ENCODE data around the gene TFEB.

Gene TFEB

GRCh38 chr6:41687501-41688175 lies 47.8 kb downstream of the TFEB start:
- DNase-seq, result no peak

- no peak for DNase-seq
These were observed 49.6 kb downstream of the TFEB start for GRCh38 chr6:41685641-41686380.

DNA sequence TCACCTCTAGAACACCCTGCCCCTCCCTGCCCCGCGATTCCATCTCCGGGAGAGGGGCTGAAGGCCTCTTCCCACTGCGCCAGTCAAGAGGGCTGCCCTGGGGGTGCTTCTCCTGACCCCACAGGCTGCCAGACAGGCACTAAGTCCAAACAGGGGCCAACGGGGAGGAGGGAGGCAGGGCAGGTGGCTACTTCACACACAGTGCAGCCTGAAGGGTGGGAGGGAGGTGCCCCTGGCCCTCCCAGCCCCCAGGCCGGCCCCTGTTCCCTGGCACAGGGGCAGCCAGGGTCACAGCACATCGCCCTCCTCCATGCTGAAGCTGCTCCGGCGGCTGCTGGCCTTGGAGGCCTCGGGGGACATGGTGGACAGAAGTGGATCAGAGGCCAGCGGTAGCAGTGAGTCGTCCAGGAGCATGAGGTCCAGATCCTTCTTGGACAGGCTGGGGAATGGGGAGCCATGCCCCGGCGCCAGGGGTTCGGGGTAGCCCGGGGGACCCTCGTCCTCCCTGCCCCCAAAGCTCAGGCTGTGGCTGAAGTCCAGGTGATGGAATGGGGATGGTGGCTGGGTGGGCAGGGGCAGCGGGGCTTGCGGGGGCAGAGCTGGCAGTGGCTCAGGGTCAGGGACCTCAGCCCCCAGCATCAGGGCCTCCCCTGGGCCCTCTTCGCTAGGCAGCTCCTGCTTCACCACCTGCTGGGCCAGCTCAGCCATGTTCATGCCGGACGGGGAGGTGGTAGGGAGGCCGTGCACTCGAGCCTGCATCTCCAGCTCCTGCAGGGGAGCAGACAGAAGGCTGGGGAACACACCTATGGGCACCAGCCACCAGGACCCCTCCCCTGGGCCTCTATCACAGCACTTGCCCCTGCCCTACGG lies 50.9 kb downstream of the TFEB start:
- no peak for DNase-seq

GRCh38 chr6:41683523-41684310 lies 51.7 kb downstream of the TFEB start:
- DNase-seq, result peak; percentile 76

DNA sequence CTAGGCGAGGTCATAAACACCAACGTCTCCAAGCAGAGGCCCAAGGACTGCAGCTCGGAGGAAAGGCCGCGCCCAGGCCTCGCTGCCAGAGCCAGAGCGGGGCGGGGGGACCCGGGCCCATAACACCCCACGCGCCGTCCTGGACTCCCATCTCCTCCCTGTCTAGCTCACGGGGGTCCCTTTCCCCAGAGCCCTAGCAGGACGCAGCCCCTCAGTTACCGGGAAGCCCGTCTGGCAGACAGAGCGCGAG lies 52.2 kb downstream of the TFEB start:
- no peak for DNase-seq

GRCh38 chr6:41682497-41683272 lies 52.7 kb downstream of the TFEB start:
- no peak for DNase-seq

GRCh38 chr6:41682056-41682477 lies 53.3 kb downstream of the TFEB start:
- peak; percentile 63 for DNase-seq

DNA sequence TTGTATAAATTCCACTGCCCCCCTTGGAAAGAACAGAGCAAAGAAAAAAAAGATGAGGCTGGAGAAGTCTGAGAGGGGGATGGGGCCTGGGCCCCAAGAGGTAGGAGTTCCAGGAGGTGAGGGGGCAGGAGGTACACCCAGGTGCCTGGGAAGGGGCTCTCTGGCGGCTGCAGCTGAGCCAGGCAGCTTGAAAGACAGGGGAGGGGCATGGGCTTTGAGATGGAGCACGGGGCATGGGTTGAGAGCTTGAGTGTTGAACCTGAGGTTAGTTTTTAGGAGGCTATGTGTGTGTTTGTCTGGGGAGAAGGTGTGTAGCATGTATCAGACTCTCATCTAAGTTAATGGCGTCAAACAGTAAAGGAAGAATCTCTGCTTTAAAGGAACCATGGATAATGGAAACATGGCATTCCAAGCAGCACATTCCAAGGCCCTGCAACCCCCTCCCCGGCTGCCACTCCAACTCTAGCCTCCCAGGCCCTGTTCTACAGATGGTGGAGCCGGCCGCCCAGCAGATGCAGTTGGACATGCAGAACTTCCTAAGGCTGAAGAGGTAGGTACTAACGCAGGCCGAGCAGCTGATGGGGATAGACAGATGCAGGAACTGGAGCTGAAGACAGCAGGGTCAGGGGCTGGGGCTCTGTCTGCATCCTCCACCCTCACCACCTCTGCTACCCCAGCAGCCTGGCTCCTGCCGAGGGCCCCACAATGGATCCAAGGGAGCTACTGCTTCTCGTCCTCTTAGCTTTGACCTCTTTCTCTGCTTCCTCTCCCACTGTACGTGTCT lies 55.0 kb downstream of the TFEB start:
- DNase-seq, result no peak

- no peak for DNase-seq
These were observed 55.7 kb downstream of the TFEB start for GRCh38 chr6:41679696-41680095.

- DNase-seq, result no peak
These were observed 56.8 kb downstream of the TFEB start for GRCh38 chr6:41678511-41679084.

- no peak for DNase-seq
These were observed 58.1 kb downstream of the TFEB start for GRCh38 chr6:41677124-41677921.

GRCh38 chr6:41676431-41676830 lies 59.0 kb downstream of the TFEB start:
- DNase-seq, result no peak

DNA sequence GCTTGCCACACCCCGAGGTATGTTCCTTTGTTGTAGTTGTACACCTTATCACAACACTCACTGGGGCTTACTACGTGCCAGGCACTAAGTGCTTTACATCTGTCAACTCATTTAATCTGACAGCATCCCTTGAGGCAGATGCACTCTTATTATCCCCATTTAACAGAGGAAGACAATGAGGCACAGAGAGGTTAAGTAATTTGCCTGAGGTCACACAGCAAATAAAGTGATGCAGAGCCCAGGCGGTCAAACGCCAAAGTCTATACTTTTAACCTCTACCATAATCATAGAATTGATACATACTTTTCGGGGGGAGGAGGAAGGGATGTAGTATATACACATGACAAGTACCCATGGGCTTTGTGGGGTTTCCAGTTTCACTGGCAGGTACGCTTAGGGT lies 59.4 kb downstream of the TFEB start:
- no peak for DNase-seq

GRCh38 chr6:41675176-41675775 lies 60.1 kb downstream of the TFEB start:
- no peak for DNase-seq

- DNase-seq, result no peak
These were observed 61.0 kb downstream of the TFEB start for GRCh38 chr6:41674231-41675000.

DNA sequence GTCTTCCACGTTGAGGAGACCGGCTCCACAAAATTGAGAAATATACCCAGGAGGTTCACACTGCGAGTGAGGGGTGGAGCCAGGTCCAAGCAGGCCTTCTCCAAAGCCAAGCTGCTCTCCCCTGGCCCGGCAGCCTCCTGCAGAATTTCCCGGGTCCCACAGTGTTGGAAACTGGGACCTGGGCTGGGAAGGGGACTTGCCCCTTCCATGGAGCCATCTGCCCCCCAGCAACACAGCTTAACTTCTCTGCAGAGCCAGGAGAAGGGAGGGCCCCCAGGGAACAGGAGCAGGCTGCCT lies 61.8 kb downstream of the TFEB start:
- DNase-seq, result no peak

GRCh38 chr6:41672816-41673703 lies 62.3 kb downstream of the TFEB start:
- no peak for DNase-seq

DNA sequence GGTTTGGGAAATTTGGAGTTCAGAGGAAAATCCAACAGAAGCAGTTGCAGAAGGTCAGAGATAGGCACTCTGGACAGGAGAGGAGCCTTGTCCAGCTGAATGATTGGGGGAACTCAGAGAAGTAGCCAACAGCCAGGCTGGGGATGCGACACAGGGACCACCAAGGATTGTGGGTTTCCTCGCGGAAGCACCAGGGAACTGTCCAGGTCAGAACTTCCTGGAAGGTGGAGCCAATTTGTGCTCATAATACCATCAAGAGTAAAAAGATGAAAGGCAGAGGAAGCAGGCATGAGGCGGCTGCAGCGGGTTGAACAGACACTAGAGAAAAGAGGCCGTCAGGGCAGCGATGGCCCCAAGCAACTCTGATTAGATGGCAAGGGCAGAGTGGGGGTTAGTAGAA lies 63.4 kb downstream of the TFEB start:
- no peak for DNase-seq
